Measurements from ENCODE around the gene GM2A.

The GM2A gene

DNA sequence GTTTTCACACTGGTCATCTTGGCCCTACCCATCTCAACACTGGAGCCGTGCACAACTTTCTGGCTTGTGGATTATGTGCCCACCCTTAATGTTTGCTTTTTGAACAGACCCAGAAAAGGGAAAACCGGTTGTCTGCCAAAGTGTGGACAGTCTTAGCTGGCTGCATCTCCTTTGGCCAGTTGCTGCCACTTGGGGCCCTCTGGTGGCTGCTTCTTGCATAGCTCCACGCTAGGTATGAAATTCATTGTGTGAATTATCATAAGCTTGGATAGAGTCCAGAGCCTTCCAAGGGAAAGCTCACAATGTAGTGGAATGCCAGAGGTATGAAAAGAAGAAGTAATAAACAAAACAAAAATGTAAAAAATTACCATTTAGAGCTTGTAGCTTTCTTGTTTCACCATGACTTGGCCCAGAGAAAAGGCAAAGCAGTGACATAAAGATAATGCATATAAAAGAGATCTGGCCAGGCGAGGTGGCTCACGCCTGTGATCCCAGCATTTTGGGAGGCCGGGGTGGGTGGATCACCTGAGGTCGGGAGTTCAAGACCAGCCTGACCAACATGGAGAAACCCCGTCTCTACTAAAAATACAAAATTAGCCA lies 63.1 kb downstream of the GM2A start:
- TF ChIP-seq JUND (IDR thresholded peaks at IDR 0.05; ENCODE audit: low read depth) = no peak
- peak; percentile 79 to 88 for DNase-seq (ENCODE audit: low read depth in 1 of 2, low spot score in 1 of 2)
- in situ Hi-C loops (cut with HindIII; ENCODE audit: low pct_unique_long_range_greater_than_20kb, low sequenced_read_pairs) = no loop called here

DNA sequence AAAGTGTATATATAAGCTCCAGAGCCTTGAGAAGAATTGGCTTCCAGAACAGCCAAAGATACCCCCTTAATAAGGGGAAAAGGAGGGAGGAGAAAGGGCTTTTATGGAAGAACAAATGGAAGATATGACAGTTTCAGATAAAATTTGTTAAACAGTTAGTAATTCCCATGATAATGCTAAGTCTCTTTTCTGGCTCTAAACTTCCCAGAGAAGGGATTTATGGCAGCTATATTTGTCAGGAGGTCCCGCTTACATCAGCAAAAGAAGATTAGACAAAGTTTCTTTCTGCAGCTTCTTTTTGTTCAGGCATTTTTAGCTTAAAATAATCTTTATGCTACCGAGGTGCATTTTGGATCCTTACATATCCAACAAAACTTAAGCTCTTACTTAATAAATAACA lies 64.9 kb downstream of the GM2A start:
- DNase-seq (ENCODE audit: low read depth in 1 of 2, low spot score in 1 of 2) = no peak
- in situ Hi-C loops (cut with HindIII; ENCODE audit: low pct_unique_long_range_greater_than_20kb, low sequenced_read_pairs) = no loop called here
- no peak for TF ChIP-seq JUND (IDR thresholded peaks at IDR 0.05; ENCODE audit: low read depth)

DNA sequence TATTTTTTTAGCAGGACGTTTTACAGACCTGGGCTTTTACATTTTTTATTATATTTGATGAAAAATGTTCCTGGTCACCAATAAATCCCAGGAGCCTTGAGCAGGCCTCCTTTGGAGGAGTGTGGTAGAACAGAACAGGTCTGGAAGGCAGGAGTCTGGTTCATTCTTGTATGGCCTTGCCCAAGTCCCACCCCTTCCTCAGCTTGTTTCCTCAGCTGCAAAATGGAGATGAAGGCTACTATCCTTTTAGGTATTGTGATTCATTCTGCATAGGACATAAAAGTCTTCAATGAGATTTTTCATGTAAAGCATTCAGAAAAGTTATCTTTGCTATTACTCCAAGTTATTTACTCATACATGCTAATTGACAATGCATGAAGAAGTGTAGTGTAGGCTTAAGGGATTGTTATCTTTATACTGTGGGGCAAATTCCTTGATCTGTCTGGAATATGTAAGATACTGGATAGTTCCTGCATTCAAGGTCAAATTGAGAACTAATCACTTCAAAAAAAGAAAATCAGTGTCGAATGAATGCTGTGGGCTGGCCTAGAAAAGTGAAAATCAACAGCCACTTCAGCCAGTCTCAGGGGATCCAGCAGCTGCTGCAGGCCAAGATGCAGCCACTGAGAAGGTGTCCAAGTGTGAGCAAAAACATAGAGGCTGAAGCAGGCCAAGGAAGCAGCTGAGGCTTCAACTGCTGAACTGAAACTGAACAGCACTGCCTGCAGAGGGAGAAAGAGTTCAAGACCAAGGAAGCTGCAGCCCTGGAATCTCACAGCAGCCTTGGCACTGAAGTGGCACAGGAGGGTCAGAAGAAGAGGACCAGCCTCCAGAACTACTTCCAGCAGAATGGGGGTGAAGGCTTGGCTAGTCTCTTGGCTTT lies 66.1 kb downstream of the GM2A start:
- in situ Hi-C loops (cut with HindIII; ENCODE audit: low pct_unique_long_range_greater_than_20kb, low sequenced_read_pairs) = no loop called here
- peak; percentile 42 to 79 for DNase-seq (ENCODE audit: low read depth in 1 of 2, low spot score in 1 of 2)
- no peak for TF ChIP-seq JUND (IDR thresholded peaks at IDR 0.05; ENCODE audit: low read depth)
